Putamen (tissue), 1 donor: ENCODE measurements around the gene PTBP3.
A peak's percentile ranks its signal among the peaks of the same experiment; 100 is the strongest.

ENCODE experiments used
- DNase-seq: peaks from one replicate; pipeline ENCODE4 v3.0.0-alpha.2; 2016; ENCODE audit warnings: low spot score

PTBP3 gene

DNA sequence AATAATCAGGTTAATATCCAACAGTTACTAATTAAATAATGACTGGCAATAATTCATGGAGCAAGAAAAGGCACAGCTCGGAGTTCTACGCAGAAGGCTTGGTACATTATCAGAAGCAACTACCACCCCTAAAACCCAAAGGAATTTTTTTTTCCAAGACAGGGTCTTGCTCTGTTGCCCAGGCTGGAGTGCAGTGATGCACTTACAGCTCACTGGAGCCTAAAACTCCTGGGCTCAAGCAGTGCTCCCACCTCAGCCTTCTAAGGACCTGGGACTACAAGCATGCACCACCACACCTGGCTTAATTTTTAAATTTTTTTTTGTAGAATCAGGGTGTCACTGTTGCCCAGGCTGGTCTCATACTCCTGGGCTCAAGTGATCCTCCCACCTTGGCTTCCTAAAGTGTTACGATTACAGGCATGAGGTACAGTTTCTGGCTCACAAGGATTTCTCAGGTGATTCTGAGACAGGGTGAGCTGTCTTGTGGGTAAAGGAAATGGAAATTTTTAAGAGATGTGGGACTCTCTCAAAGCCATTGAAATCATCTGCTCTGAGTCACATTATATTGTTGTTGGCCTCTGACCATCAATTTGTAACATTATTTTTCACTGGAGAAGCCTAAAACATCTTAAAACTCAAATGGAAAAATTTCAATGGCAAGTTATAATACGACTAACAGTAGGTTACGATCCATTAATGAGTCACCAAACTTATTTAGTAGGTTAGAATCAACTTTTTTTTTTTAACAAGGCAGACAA, 26.8 kb upstream of the PTBP3 start:
- no peak for DNase-seq

DNA sequence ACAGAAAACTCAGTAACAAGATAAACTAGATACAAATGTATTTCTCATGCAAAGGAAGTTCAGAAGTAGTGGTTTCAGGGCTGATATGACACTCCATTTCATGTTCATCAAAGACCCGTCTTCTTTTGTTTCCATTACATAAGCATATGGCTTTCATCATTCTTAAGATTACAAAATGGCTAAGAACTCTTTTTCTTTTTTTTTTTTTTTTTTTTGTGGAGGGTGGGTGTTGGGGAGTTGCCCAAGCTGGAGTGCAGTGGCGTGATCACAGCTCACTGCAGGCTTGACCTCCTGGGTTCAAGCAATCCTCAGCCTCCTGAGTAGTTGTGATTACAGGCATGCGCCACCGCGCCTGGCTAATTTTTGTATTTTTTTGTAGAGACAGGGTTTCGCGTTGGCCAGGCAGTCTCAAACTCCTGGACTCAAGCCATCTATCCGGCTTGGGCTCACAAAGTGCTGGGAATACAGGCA, 22.0 kb upstream of the PTBP3 start:
- no peak for DNase-seq

DNA sequence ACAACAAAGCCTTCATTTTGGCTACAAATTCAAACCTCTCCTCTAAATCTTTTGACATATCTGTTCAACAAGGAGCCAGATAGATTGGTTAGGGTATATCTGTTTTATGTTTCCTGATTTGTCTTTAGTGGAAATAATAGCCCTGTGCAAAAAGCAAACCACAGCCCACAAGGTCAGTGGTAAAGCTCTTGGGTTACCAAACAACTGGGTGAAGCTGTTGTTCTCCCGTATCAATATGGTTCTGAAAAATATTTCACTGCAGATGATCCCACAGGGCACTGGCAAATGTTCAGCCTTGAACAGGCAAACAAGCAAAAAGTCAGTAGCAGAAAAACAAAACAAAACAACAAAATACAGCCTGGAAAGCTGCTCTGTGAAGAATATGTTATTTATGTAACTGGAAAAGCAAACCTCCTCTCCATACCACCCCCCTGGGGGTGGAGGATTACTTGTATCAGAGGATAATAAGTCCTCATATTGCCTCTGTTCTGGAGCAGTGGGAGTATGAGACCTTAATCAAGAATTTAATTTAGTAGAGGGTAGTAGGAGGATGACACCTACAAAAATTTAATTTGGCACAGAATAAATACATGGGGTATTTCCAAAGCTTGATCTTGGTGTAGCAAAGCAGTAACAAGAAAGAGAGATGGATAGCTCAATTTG, 20.8 kb upstream of the PTBP3 start:
- peak; percentile 68 for DNase-seq

GRCh38 chr9:112352209-112352608, 18.8 kb upstream of the PTBP3 start:
- DNase-seq = no peak

GRCh38 chr9:112351184-112351583, 17.8 kb upstream of the PTBP3 start:
- DNase-seq = no peak

DNA sequence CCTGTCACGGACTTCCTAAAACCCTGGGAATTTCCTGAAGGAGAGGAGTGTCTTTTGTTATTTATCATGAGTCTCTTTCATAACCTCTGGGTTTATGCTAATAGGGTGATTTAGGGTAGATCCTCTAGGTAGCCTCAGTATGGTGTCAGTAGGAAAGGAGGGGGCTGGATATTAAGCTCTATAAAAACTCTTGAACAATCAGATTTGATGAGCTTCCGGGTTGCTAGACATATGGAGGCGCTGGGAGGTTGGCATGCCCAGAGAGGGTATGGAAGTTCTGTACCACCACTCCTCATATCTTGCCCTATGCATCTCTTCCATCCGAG, 15.6 kb upstream of the PTBP3 start:
- no peak for DNase-seq

- DNase-seq = peak; percentile 85
Measured at GRCh38 chr9:112348257-112349007, 15.0 kb upstream of the PTBP3 start.

GRCh38 chr9:112341730-112342129, 8.3 kb upstream of the PTBP3 start:
- no peak for DNase-seq

DNA sequence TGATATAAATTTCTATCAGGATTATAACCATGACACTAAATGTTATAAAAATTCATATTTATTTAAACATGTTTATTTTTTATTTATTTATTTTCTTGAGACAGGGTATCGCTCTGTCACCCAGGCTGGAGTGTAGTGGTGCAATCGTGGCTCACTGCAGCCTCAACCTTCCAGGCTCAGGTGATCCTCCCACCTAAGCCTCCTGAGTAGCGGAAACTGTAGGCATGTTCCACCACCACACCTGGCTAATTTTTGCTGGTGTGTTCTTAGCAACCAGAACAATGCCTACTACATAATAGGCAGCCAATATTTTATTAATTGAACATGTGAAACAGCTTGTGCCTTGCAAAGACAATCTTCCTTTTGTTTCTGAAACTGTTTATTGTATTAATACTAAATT, 6.5 kb upstream of the PTBP3 start:
- no peak for DNase-seq

GRCh38 chr9:112338561-112338960, 5.1 kb upstream of the PTBP3 start:
- DNase-seq = no peak

DNA sequence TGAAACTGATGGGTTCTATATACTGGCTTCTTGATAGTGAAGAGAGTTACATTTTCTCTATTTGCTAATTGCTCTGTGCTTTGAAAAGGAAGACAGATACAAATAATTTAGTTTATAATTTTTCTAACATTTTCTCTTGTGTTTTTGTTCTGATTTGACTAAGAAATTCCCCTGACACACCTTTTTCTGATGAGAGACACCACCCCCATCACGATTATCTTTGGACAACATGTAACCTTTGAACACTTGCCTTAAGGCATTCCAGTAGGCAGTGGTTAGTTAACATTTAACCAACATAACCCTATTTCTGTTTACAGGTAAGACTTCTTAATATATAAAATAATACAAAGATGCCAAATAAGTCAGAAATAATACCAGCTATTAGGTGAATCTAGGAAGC, 4.1 kb upstream of the PTBP3 start:
- no peak for DNase-seq

GRCh38 chr9:112334432-112334841, 1.0 kb upstream of the PTBP3 start:
- DNase-seq = peak; percentile 34

DNA sequence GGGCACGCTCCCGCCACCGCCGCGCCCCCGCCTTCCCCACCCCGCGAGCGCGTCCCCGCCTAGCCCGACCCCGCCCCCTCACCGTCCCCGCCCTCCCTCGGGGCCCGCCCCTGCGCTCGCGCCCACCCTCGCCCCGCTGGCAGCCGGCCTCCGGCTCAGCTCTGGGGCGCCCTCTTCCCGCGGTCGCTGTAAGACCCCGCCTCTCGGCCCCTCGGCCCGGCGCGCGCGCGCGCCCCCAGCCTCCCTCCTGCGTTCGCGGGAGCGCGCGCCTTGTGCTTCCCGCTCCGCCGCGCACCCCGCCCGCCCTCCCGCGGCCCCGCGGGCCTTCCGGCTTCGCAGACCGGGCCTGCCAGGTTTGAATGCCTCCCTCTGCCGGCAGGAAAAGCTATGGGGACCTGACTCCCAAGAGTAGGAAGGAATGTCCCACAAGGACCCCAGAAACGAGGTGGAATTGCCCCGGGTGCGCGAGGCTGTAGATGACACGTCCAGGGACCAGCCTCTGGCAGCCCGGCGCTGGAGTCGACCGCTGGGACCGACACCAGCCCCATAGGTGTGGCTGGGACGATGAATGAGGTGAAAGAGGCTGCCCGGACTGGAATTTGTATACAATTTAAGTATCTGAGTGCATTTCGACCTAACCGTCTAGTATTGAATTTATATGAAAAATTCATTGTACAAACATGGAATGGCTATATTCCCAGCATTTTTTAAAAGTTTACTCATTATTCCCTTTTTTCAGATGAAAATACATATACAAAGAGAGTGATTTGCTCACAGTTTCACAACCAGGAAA, 416 bp upstream of the PTBP3 start:
- peak; percentile 96 for DNase-seq

DNA sequence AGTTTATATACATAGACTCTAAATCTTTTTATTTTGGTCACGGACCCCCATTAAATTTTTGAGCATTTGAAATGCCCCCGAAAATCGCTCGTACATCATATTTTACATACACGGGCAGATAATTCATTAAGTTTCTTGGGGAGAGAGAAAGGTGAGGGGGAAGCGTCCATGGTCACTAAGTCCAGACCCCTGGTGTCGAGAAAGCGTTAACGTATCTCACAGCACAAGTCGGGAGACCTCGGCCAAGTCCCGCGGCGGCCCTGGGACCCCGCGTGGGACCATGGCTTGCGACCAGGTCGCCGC, 794 bp downstream of the PTBP3 start:
- DNase-seq = no peak

DNA sequence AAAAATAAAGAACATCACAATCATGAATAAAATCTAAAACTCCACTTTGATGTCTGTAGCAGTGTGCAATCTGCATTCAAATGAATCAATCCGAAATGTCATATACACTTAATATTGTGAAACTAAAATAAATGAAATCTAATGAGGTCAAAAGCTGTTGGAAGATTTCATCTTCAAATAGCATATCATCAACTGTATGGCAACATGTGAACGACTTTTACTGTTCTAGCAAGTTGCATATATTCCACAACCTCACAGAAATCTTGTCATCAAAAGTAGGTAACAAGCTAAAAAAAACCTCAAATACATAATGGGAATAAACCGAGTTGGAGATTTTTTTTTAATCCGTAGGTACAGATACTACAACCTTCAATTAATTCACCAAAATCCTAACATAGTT, 1.2 kb downstream of the PTBP3 start:
- peak; percentile 28 for DNase-seq

DNA sequence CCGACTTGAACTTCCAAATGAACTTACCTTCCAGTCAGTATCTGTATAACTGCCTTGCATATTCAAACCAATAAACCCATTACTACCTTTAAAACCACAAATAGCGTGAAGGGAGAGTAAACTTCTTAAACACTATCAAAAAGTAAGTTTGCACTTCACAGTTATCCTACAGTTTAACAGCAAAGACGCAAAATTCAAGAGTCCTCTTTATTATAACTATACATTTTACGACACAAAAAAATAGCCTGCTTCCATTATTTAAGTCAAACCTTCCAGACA, 1.8 kb downstream of the PTBP3 start:
- no peak for DNase-seq

DNA sequence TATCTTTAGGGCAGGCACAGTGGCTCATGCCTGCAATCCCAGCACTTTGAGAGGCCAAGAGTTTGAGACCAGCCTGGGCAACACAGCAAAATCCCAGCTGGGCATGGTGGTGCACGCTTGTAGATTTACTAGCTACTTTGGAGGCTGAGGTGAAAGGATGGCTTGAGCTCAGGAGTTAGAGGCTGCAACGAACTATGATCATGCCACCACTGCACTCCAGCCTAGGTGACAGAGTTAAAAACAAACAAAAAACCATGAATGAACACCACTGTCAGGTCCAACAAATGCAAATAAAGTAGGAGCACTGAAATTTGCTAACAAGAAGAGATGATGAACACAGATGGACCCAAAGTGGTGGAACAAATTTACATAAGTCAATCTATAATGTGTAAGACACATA, 4.9 kb downstream of the PTBP3 start:
- DNase-seq = no peak

DNA sequence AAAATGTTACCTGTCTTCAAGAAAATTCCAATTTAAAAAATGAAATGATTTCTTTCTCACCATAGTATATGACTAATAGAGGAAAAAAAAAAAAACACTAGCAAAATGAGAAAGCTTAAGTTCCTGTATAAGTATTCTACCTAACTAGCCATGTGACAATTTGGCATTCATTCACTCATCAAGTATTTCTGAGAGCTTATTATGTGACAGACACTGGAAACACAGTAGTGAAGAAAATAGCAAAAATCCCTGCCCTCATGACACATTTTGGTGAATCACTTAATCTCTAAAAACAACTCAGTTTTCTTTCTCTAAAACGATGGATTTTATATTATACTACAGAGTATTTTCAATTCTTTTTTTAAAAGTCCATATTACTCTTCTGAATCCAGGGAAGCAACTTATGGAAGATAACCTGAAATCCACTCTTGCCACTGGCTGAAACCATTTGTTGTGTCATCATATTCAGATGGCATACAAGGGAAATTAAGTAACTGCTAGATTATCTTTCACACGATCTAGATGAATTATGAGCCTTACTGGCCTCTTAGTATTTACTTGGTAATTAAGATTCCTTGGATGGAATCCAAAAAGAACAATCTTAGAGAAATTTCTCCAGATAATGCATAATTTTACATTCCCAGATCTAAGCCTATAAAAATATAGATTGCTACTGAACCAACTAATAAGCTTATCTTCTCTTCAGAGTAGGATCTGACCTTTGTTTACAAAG, 5.5 kb downstream of the PTBP3 start:
- DNase-seq = peak; percentile 45

DNA sequence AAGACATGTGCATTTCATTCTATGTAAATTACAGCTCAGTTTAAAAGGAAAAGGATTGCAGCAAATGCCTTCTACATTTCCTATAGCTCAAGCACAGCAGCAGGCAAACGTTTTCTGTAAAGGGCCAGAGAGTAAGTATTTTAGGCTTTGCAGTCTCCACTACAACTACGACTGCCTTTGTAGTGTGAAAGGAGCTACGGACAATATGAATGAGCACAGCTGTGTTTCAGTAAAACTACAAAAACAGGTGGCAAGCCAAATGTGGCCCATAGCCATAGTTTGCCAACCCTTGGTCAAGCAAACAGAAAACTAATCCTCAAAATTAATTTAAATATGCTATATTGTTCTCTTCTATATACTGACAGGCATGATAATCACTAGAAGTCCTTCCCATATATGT, 7.2 kb downstream of the PTBP3 start:
- no peak for DNase-seq

- DNase-seq = no peak
Measured at GRCh38 chr9:112325600-112325999, 7.8 kb downstream of the PTBP3 start.

DNA sequence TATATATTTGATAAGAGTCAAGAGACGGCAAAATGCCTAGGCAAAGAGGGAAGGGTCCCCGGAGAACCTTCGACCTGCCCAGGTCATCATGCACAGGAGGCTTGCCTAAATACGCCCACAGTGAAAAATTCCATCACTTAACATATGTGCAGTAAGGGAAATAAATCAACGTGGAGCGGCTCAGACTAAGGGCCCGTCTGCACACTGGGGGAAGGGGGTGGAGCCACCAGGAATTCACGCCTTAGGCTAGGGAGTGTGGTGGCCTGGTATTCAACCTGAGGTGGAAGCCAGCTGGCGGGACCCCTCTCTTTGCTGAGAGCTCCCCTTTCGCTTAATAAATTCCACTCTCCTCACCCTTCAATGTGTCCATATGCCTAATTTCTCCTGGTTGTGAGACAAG, 8.3 kb downstream of the PTBP3 start:
- no peak for DNase-seq

GRCh38 chr9:112323378-112323854, 10.0 kb downstream of the PTBP3 start:
- DNase-seq = no peak
